HG02884 (cell line): ENCODE data around the gene CSMD2.
"Not testable (repeated sequence)": the region's sequence is repeated elsewhere in the genome, so short reads cannot be mapped to it uniquely, and the experiment has no call there.

ENCODE experiments used
- ATAC-seq: cut with Tn5 transposase; IDR thresholded peaks from one replicate; pipeline ENCODE4 v1.9.1; 2021; ENCODE audit warnings: mild to moderate bottlenecking, moderate library complexity; ENCODE audit not compliant: unreplicated experiment

The CSMD2 gene

DNA sequence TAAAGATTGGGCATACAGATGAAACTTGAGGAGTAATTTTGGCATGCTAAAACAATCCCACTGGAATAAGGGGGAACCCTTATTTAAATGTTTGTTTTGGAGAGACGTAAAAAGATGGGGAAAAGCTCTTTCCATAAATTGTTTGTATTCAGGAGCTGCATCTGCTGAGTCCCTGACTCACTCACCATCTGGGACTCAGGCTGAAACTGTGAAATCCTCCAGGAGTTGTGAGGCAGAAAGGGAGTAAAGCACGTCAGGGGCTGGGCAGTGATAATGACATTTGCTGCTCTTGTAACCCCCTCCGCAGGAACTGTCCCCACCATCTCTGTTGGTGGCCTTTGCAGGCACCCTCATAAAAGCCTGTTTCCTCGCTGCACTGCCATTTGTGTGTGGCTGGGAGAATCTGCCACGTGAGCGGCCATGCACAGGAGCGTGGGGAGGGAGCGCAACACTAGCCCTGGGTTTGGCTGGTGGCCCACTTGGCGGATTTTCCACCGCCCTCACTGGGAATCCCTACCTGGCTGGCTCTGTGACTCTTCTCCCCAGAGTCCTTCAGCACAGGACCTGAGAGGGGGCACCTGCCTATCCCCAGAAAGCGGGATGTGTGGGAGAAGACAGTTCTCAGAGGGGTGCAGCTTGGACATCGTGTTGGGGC, 647.3 kb downstream of the CSMD2 start:
- ATAC-seq: no peak

DNA sequence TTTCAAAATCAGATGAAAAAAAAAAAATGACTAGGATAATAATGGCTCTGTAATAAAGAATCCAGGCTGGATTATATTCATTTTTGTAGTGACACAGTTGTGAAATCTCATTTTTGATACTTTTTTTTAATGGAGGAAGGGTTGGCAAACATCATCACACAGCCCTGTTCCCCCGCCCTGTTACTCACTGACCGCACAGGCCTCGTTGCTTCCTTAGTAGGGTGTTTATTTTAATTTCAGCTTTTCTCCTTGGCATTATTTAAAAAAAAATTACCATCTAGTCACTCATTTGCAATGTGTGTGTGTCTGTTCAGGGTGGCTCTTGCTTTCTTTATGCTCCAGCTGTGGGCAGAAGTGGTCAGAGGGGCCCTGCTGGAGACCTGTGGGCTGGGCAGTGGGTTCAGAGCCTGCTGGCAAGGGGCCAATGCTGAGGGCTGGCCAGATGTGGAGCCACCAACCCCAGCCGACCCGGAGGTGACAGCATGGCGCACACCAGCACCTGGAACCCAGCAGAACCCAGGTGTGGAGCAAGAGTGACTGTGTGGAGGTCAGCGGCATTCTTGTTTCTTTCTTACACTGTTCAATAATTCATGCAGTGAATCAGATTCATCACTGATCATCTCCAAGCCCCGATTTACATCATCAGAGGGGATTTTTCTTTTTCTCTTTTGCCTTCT, 648.0 kb downstream of the CSMD2 start:
- ATAC-seq: no peak

DNA sequence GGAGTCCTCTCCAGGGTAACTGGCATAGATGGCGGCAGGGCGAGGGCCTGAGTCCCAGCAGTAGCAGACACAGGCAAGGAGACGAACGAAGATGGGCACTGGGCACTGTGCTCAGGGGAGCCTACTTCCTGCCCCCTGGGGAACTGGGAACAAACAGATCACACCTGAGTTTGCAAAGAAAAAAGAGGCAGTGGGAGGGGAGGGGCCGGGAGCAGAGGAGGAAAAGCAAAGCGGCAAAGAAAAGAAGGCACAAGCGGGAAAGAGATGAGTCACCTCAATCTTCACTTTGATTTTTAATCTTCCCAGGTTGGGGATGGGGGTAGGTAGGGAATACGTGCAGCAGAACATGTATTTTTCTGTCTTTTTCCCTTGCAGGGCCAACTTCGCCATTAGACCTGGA, 648.6 kb downstream of the CSMD2 start:
- ATAC-seq: no peak

DNA sequence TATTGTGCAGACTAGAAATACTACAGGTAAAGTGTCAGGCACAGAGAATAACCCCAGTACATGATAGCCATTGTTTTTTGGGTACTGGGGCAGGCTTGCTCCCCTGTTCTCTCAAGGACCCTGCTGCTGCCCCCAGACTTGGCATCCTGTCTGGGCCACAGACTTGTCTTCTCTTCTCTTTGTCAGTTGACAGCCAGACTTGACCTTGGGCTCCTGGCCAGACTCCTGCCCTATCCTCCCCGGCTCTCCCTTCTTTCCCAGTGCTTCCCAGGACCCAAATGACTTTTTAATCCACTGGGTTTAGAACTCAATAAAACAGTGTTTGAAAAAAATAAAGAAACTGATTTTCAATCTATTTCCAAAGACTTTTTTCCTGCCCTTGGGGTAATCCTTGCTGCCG, 649.4 kb downstream of the CSMD2 start:
- ATAC-seq: no peak

DNA sequence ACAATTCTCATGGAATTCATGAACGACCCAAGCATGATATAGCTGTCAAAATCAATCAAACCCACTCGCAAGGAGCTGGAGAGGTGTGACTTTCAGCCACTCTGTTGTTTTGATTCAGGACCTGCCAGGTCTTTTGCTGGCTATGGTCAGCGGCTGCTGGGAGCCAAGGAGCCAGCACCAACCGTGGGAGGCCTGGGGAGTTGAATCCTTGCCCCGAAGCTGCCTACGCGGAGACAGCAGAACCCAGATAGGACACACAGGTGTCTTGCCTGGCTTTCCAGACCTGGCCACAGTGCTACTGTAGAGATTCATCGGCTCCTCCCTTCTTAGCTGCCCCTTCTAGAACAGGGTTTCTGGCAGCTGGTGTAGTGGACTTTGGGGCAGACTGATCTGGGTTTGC, 649.9 kb downstream of the CSMD2 start:
- no peak for ATAC-seq

DNA sequence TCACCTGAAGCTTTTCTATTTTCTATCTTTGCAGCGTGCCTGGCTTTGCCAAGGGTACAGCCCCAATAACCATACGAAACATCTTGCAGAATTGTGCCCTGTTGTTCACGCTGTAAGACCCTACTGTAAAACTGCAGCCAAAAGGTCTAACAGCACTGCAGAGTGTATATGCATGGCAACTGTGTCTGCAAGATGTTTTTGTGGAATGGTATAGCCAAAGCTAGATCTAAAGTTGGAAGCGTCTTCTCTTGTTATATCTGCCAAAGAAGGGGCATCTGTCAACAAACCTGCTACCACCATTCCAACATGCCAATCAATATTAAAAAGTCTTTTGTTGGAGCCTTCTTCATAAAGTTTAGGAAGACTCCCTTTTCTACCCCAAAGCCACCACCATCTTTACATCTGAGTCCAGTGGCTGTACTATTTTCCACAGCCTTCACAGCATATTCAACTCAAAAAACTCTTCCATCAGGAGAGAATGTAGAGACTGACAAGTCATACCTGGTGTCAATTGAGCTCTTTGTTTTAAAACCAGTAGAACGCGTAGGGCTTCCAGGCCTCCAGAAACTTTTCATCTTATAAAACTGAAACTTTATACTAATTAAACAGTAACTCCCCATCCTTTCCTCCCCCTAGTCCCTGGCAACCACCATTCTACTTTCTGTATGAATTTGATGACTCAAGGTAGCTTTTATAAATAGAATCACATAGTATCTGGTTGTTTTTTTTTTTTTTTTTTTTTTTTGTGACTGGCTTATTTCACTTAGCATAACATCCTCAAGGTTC, 652.6 kb downstream of the CSMD2 start:
- no peak for ATAC-seq

DNA sequence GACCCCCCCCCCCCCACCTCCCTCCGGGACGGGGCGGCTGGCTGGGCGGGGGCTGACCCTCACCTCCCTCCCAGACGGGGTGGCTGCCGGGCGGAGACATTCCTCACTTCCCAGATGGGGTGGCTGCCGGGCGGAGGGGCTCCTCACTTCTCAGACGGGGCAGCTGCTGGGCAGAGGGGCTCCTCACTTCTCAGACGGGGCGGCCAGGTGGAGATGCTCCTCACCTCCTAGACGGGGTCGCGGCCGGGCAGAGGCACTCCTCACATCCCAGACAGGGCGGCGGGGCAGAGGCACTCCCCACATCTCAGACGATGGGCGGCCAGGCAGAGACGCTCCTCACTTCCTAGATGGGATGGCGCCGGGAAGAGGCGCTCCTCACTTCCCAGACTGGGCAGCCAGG, 655.8 kb downstream of the CSMD2 start:
- not testable (repeated sequence) for ATAC-seq

DNA sequence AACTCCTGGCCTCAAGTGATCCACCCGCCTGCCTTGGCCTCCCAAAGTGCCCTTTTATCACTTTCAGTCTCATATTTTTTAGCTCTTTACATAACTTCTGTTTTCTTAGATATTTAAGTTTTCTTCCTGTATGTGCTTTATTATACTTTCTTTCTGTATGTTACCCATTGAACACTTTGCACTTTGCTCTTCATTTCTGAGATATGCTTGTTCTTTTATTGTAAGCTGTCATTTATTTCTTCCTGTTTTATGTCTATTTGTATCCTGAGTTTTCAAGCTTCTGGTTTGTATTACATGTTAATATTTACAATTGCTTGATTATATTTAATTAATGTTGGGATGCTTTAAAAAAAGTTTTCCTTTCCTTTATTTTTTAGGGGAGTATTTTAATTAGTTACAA, 656.9 kb downstream of the CSMD2 start:
- ATAC-seq: no peak

DNA sequence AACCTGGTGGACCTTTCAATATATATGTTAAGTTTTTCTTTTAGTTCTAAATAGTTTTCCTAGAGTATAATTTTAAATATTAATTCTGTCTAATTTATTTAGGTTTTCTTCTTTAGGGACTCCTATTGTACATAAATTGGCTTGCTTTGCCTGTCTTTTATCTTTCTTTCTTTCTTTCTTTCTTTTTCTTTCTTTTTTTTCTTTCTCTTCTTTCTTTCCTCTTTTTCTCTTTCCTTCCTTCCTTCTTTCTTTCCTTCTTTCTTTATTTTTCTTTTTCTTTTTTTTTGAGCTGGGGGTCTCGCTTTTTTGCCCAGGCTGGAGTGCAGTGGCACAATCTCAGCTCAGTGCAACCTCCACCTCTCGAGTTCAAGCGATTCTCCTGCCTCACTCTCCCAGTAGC, 657.4 kb downstream of the CSMD2 start:
- no peak for ATAC-seq

DNA sequence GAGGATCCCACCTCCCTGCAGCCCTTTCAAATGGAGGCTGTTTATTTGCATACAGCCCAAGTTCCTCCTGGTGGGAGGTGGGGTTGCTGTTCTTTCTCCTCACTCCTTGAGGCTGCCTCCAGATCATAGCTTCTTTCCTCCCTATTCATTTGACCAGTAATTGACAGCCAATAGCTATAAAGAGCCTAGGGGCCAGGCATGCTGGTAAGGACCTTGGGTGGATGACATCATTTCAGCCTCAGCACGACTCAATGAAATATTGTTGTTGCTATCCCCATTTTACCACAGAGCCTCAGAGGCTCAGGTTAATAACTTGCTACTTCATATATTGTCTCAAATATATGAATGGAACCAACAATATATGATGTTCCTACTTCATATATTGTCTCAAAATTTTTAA, 661.5 kb downstream of the CSMD2 start:
- ATAC-seq: no peak

DNA sequence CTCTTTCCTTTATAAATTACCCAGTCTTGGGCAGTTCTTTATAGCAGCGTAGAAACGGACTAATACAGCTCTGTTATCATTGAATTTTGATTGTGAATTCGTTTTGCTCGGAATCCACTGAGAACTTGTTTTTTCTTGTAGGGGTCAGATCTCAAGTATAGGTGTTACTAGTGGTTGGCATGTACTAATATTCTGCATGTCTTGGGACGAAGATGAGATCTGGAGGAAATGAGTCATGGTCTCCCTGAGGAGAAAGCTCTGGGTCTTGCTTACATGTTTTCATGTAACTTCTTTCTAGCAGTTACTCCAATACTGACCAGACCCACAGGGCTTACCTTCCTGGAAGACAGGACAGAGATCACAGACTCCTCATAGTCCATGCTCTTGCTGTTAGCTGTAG, 662.3 kb downstream of the CSMD2 start:
- no peak for ATAC-seq

DNA sequence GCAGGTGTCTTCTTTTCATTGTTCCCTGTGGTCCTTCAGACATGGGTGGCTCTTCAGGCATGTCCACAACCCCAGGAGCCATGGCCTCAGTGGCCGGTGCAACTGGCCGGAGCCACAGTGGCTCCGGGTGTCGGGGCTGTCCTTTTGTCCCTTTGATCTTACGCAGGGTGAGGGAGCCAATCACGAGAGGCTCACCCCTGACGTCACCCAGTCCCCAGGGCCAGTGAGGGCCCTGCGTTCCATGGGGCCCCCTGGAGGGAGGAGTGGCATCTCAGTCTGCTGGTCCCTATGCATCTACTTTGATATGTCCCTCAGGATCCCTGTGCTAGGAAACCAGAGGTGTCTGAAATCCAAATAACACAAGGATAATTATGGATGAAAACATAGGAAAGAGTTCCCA, 663.3 kb downstream of the CSMD2 start:
- no peak for ATAC-seq

DNA sequence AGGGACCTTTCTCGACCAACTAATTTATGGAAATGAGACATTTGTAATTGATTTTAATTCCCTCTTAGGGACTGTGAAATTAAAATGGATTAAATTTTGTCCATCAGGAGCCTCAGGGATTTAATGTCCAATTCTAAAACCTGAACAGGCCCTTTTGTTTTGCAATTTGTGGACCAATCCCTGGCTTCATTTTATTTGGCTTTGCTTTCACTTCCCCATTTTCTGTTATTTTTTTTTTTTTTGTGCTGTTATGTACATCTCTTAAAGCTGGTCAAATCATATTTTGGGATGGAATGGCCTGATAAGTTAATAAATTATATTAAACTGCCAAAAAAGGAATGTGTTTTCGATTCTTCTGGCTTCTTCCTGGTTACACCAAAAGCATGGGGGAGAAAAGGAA, 663.7 kb downstream of the CSMD2 start:
- no peak for ATAC-seq

DNA sequence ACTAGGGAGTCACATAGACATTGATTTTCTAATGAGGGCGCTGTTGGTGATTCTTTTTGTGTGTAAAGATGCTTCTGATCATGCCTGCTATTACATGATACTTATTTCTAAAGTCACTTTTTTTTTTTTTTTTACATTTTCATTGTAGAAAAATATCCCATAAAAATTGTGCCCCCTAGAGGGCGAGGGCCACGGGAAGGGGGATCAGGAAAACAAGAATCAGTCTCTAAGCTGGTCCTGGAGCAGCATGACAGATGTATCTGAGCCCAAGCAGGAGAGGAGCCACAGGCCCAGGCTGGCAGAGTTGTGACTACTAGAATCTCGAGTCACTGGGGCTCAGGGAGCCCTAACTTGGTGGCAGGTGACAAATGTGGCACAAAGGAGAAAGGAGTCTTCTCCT, 664.5 kb downstream of the CSMD2 start:
- no peak for ATAC-seq

DNA sequence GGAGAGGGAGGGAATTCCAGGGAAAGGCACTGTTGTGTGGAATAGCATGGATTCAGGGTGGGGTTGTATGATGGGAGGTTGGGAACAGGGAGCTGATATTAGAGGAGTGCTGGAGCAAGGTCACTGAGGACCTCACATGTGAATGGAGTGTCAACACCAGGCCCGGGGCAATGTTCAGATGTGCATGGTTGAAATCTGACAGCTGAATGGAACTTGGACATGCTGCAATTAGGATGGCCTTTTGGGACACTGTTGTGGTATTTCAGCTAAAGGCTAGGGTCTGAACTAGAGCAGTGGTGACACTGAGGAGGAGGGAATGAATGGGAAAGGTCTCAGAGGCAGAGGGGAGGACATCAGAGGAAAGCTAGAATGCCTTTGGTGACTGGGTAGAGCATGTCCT, 667.6 kb downstream of the CSMD2 start:
- ATAC-seq: no peak

DNA sequence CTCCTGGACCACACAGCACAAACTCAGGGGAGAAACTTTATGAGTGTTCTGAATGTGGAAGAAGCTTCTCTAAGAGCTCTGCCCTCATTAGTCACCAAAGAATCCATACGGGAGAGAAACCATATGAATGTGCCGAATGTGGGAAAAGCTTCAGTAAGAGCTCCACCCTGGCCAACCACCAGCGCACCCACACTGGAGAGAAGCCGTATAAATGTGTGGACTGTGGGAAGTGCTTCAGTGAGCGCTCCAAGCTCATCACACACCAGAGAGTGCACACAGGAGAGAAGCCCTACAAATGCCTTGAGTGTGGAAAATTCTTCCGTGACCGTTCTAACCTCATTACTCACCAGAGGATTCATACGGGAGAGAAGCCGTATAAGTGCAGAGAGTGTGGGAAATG, 670.1 kb downstream of the CSMD2 start:
- ATAC-seq: no peak

DNA sequence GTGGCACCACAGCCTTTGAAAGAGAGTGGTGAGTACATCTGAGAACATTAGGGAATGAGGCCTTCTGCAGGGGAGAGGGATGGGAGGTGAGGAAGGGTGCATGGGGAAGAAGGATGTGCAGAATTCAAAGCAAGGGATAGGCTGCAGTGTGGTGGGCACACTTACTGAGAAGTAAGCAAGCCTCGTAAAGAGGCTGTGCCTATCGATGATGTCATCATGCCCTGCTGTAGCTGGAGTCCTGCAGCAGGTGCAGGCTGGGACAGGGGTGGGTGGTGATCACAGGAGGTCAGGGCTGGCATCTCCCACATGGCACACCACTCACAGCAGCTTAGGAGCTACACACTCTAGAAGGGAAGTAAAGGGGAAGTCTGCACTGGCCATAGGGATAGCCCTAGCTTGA, 676.4 kb downstream of the CSMD2 start:
- ATAC-seq: no peak

DNA sequence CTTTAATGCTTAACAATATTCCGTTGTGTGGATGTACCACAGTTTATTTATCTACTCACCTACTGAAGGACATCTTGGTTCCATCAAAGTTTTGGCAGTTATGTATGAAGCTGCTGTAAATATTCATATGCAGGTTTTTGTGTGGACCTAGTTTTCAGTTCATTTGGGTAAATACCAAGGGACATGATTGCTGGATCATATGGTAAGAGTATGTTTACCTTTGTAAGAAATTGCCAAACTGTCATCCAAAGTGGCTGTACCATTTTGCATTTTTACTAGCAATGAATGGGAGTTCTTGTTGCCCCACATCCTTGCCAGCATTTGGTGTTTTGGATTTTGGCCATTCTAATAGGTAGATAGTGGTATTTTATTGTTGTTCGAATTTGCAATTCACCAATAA, 682.6 kb downstream of the CSMD2 start:
- ATAC-seq: no peak

DNA sequence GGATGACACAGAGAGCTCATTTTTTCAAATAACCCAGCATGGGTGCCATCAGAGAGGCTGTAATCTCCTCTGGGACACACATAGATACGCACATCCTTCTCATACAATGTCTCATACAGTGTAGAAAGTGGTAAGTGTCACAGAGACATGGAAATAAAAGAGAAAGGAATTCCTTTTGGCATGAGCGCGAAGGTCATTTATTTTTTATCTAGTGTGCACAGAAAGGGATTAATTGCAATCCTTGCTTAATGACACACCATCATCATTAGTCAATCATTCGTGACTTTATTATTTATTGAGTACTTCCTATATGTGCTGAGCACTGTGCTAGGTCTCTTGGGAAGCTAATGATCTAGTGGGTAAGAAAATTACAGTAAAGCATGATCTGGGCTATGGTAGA, 687.6 kb downstream of the CSMD2 start:
- no peak for ATAC-seq

DNA sequence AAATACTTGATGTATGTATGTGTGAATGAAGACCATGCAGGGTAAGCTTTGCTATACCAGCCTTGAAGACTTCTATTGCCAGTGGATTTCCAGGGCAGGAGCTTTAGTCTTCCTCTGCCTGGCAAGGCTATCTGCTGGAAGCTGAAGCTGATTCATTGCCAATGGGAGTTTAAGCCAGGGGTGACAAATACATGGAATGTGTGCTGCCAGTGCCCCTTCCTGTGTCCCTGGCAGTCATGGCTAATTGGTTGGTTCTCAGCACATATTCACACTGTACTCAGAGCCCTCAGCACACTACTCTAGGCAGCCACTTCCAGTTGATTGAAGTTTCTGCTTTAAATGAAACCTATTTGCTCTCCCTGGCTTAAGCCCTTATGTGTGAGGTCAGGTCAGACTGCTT, 691.1 kb downstream of the CSMD2 start:
- no peak for ATAC-seq

DNA sequence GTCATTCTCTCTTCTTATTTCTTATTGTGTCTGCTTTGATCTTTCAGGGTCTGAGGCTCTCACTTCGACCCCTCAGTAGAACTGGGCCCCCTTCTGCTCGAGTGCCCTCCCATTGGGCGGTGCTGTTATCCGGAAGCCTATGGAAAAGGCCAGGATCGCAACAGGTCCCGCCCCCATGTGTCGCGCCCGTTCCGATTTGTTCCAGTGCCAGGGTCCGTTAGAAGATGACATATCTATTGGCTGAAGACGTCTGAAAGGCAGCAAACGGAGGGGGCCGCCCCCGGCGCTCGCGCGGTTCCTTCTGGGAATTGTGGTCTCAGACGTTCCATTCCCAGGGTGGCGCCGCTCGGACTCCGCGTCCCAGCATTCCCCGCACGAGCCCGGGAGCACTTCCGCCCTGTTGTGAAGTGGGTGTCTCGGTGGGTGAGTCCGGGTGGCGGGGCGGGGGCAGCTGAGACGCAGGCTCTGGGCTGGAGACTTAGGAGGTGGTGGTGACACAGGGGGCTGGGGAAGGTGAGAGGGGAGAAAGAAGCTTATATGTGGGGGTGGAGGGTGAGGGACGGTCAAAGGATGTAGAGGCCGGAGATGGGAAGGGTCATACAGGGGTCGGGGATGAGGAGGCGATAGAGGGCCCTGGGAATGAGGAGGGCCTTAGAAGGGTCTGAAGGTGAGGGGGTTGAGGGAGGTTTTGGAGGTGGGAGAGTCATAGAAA, 692.6 kb downstream of the CSMD2 start, which contains the start of gene ZSCAN20:
TSS of gene ZSCAN20 (plus strand) at position 377 of the 712 bp plus-strand sequence. CDS start 6,644 bp downstream, outside the sequence.
- ATAC-seq: peak; percentile 89
